KG1 (cell line): ENCODE results near the gene MTHFD1L.
"Not testable (repeated sequence)": the region's sequence is repeated elsewhere in the genome, so short reads cannot be mapped to it uniquely, and the experiment has no call there.

Experiments
- DNase-seq: peaks from one replicate; lab custom pipeline; 2025; lab: John Stamatoyannopoulos, UW

MTHFD1L gene

GRCh38 chr6:151067684-151068596 is 202.4 kb downstream of the MTHFD1L start:
- no peak for DNase-seq

- DNase-seq, result no peak
These were observed 203.3 kb downstream of the MTHFD1L start for GRCh38 chr6:151068761-151069312.

GRCh38 chr6:151069641-151070040 is 204.1 kb downstream of the MTHFD1L start:
- no peak for DNase-seq

DNA sequence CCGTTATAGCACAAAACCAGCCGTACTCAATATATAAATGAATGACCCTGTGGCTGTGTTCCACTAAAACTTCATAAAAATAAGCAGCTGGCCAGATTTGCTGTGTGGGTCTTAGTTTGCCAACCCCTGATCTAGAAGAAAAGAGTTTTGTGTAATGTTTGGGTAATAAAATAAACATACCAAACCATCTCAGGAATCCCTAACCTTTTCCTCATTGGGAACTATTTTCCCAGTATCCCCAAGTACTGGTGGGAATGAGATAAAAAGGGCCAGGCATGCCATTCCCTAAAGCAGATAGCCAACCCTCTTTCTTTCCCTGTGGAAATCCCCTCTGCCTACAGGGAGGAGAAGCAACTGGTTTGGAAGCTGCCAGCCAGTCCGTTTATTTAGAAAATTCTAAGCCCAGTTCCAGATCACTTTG is 205.1 kb downstream of the MTHFD1L start:
- DNase-seq, result no peak

GRCh38 chr6:151071295-151071694 is 205.8 kb downstream of the MTHFD1L start:
- DNase-seq, result no peak

GRCh38 chr6:151073146-151073545 is 207.6 kb downstream of the MTHFD1L start:
- DNase-seq, result no peak

GRCh38 chr6:151073701-151074100 is 208.2 kb downstream of the MTHFD1L start:
- no peak for DNase-seq

DNA sequence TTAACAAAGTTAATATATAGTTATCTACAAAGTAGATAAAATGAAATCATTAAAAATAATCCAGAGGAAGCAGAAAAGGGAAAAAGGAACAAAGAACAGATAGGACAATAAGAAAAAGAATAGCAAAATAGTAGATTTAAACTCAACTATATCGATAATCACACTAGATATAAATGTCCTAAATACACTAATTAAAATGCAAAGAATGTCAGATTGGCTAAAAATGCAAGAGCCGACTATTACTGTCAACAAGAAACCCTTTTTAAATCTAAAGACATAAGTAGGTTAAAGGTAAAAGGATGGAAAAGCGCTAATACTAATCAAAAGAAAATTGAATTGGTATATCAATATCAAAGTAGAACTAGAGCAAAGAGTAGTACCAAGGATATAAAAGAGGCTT is 209.5 kb downstream of the MTHFD1L start:
- no peak for DNase-seq

GRCh38 chr6:151075527-151075926 is 210.0 kb downstream of the MTHFD1L start:
- no peak for DNase-seq

DNA sequence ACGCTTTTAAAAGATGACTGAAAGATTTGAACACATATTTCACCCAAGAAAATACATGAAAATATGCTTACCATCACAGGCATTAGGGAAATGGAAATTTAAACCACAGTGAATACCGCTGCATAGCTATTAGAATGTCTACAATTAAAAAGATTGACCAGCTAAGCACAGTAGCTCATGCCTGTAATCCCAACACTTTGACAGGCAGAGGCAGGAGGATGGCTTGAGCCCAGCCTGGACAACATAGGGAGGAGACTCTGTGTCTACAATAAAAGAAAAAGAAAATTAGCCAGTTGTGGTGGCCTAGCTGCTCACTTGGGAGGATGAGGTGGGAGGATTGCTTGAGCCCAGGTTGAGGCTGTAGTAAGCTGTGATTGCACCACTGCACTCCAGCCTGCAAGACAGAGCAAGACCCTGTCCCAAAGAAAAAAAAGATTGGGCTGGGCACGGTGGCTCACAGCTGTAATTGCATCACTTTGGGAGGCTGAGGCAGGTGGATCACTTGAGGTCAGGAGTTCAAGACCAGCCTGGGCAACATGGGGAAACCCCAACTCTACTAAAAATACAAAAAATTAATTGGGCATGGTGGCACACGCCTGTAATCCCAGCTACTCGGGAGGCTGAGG is 210.5 kb downstream of the MTHFD1L start:
- no peak for DNase-seq

DNA sequence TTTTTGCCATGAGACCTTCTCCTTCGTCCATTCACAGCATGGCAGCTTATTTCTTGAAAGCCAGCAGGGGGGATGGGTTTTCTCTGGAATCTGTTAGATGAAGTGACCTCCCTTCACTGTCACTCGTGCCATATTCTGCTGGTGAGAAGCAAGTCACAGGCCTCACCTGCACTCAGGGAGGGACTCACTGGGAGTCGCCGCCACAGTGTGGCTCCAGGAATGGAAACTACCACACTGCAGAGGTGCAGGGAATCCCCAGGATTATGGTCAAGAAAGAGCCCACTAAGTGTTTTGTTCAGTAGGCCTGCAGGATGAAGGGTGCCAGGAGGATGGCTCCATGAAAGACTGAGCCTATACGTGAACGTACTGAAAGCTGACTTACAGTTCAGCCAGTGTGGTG is 213.2 kb downstream of the MTHFD1L start:
- no peak for DNase-seq

DNA sequence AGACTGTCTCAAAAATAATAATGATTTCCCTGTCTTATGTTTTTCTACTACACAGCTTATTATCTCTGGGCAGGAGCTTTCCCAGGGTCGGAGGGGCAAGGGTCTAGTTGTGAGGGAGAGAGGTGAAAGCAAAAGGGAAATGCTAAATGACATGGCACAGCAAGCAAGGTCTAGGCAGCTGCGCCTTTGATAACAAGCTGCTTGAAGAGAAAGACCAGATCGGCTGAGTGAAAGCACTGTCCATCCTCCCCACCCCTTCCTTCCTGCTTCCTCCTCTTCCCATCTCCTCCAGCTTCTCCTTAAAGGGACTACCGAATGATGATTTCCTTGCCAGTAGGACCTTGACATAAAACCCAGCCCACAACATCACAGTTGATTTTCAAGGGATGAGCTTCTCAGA is 216.2 kb downstream of the MTHFD1L start:
- DNase-seq, result no peak

GRCh38 chr6:151082079-151082478 is 216.6 kb downstream of the MTHFD1L start:
- no peak for DNase-seq

- DNase-seq, result no peak
These were observed 218.8 kb downstream of the MTHFD1L start for GRCh38 chr6:151084275-151084674.

- not testable (repeated sequence) for DNase-seq
These were observed 221.6 kb downstream of the MTHFD1L start for GRCh38 chr6:151087055-151087454.

DNA sequence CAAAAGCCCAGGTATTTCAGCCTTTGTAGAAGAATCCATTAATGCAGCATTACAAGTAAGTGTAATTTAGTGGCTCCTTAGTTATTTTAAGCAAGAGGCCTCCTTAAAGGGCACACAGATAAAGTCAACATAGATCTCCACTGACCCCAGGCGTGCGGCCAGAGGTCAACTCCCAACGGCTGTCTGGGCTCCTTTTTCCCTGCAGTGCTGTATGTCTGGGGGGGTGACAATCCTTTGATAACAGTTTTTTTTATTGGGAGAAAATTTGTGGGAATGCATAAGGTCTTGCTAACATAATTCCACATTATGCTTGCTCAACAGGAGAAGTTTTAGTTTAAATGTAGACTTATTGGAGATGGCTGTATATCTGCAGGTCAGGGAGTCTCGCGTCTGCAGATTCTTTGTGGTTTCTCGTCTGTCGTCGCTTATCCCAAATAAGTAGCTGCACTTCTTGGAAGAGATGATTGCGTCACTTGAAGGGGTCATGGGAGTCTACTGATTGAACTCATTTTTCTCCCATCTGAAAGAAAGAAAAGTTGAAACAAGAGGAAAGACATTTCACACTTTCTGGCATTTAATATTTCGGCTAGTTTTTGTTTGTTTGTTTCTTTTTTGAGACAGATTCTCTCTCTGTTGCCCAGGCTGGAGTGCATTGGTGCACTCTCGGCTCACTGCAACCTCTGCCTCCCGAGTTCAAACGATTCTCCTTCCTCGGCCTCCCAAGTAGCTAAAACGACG is 222.5 kb downstream of the MTHFD1L start:
- no peak for DNase-seq

DNA sequence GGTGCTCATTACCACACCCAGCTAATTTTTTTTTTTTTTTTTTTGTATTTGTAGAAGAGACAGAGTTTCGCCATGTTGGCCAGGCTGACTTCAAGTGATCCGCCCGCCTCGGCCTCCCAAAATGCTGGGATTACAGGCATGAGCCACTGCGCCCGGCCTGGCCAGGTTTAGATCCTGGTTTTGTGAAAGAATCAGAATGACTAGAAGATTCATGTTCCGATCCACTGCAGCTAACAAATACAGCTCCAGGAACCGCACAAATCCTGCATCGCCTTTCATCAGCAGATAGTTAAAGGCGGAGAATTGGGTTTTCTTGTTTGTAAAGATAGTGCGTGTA is 223.1 kb downstream of the MTHFD1L start:
- no peak for DNase-seq

- no peak for DNase-seq
These were observed 223.5 kb downstream of the MTHFD1L start for GRCh38 chr6:151088963-151089362.

- DNase-seq, result no peak
These were observed 224.5 kb downstream of the MTHFD1L start for GRCh38 chr6:151089978-151090377.

GRCh38 chr6:151091571-151091970 is 226.1 kb downstream of the MTHFD1L start:
- no peak for DNase-seq

DNA sequence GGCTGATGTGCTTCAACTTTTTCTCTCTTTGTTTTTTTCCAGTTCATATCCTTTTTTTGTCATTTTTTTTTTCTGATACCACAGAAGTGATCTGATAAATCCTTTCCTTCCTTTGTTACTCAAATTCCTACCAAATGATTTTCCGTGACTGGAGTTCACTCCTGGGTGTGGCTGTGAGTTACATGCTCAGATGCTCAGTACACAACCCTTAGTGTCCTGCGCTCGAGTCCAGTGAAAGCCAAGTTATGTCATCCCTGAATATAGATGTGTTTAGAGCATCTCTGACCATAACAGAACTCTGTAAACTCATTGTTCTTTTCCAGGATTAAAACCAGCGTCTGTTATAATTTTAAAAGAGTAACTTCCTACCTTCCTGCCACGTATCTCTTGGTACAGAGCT is 227.1 kb downstream of the MTHFD1L start:
- DNase-seq, result no peak

GRCh38 chr6:151093706-151094105 is 228.2 kb downstream of the MTHFD1L start:
- DNase-seq, result no peak
